Regular cardiac myocyte (primary cell): Measurements from ENCODE around the gene GOLT1B. TPM values are rescaled to one million over a fixed set of nuclear protein-coding genes. Genes with fewer than 3 reads are reported as not detected.

Experiments used
- total RNA-seq: library from RNA; depleted of rRNA; stranded (reverse); fragments of >200 nt; gene quantifications from 2 replicates; pipeline ENCODE4 v1.2.3, GENCODE V29; 2014

Gene GOLT1B, protein sequence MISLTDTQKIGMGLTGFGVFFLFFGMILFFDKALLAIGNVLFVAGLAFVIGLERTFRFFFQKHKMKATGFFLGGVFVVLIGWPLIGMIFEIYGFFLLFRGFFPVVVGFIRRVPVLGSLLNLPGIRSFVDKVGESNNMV
- 97.0 and 109 TPM in 2 replicates for total RNA-seq

DNA sequence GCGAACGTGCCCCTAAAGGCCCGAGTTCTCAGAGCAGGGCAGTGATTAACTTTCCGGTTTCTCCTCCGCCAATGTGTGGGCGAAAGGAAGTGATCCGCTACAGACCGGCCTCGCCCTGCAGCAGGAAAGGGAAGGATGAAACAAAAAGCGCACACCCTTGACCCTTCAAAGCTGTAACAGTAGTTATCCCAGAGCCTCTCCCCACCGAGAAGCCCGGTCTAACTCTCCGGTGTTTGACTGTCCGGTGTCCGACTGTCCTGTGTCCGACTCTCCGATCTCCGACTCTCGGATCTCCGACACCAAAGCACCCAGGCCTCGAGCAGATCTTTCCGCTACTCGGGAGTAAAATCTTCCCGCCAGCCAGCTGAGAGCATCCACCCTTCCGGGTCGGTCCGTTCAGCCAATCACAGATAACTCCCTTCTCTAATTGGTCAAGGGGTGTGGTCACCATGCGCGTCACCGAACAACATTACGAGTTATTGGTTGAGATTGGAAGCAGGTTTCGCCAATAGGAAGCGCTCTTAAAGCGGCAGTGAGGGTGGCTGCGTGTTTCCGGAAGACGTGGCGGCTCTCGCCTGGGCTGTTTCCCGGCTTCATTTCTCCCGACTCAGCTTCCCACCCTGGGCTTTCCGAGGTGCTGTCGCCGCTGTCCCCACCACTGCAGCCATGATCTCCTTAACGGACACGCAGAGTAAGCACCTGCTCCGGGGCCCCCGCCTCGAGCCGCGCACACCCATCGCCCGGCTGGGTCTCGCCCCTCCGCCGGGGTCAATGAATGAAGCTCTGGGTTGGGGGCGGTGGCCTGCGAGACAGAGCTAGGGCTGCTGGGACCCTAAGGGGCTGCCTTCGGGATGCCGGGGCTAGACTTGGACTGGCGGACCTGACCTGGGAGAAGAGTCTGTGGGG lies at the start of gene GOLT1B, which contains the start of gene RECQL:
TSS of gene GOLT1B (plus strand) at position 532 of the 906 bp plus-strand sequence. CDS start at position 667, 135 bp downstream.
TSS of gene RECQL (minus strand) at position 378 of the 906 bp plus-strand sequence. CDS start 2,065 bp downstream, outside the sequence.

DNA sequence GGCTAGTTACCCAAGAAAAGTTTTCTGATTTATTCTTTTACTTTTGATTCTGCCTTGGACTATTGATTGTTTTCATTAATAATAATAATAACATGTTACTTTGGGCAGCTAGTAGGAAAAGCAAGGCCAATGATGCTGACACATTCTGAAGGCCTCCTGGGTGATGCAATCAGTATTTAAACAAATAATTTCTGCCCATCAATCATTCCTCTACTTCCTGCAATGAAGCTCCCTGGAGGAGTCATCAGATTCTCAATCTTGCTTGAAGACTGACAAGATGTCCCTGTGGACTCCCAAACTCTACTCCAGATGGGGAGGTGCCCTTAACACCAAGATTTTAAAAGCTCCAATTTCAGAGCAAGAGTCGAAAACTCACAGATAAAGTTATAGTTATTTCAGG lies 24.5 kb downstream of the GOLT1B start, which contains the start of gene SPX:
TSS of gene SPX (plus strand) at position 244 of the 400 bp plus-strand sequence. CDS start 177 bp downstream, outside the sequence.

Other genes starting within 250 kb of the GOLT1B start
- under 0.01 and 0.19 TPM in 2 replicates for gene SLCO1A2, start 166.9 kb upstream of the GOLT1B start, total RNA-seq
- 0.96 TPM in 1 of 2 replicates, not detected in the other for gene IAPP, start 128.9 kb upstream of the GOLT1B start, total RNA-seq
- 10.4 and 18.0 TPM in 2 replicates for gene PYROXD1, start 64.1 kb upstream of the GOLT1B start, total RNA-seq
- gene RECQL, start 154 bp upstream of the GOLT1B start, total RNA-seq: 85.1 and 153 TPM in 2 replicates
- 0.38 and 0.85 TPM in 2 replicates for gene SPX, start 24.5 kb downstream of the GOLT1B start, total RNA-seq
- not detected in 2 replicates for gene GYS2, start 103.1 kb downstream of the GOLT1B start, total RNA-seq
- gene LDHB, start 156.1 kb downstream of the GOLT1B start, total RNA-seq: 697 and 890 TPM in 2 replicates